Measurements from ENCODE around the gene SYT17.

SYT17 gene

DNA sequence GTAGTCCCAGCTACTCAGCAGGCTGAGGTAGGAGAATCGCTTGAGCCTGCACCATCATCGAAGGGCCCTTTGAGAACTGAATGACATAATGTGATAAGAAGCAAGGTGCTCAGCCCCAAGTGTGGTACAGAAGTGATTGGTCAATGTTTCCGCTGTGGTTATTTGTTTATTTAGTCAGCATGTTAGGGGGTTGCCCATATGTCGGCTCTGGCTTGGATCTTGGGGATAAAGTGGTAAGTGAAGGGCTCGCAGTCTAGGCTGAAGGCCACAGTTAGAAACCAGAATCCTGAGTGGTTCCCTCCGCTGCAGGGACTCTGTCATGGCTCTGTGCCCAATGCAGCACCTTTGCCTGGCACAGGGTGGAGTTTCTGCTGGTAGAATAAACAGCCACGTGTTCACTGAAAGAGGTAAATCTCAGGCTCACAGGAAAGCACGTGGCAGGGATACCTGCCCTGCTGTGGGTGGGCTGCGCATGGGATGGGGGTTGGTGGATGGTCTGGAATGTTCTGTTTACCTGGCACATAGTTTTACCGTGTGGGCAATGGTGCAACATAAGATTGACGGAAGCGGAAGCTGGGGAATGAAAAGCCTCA is 35.4 kb downstream of the SYT17 start:
- H3K27me3 Mint-ChIP-seq, result peaks cover 5% of the 10 kb centered on the region
- no peak overlapping the region for H3K27ac Mint-ChIP-seq
- no peaks in the 10 kb centered on the region for H3K36me3 Mint-ChIP-seq (ENCODE audit: low read depth)
- peaks cover 14% of the 10 kb centered on the region for H3K9me3 Mint-ChIP-seq
- H3K4me1 Mint-ChIP-seq (ENCODE audit: low read depth), result no peaks in the 10 kb centered on the region
- DNase-seq, result no peak
- H3K4me3 Mint-ChIP-seq, result no peak overlapping the region

DNA sequence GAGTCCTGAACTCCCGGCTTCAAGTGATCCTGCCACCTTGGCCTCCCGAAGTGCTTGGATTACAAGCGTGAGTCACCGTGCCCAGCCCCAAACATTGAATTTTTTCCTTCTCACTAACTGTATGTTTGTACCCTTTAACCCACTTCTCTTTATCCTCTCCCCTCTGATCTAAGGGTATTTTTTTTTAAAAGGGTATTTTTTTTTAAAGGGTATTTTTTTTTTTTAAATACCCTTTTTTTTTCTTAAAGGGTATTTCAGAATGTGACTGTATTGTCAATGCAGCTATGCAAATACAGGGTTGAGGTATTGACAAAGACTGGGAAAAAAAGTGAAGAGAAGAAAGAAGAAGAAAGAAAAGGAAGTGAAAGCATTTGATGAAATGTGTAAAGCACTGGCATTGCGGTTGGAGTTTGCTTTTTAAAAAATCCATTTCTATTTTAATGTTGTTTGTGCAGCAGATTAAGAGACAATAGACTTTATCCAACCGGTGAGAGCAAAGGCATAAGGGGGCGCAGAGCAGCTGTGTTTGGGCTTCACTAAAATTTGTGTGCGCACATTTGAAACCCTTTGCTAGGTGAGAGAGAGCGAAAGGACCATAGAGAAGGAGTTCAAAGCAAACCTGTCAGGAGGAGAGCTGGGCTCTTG is 42.4 kb downstream of the SYT17 start:
- no peak overlapping the region for H3K4me3 Mint-ChIP-seq
- DNase-seq, result no peak
- H3K27ac Mint-ChIP-seq, result no peak overlapping the region
- peaks cover 3% of the 10 kb centered on the region for H3K27me3 Mint-ChIP-seq
- H3K36me3 Mint-ChIP-seq (ENCODE audit: low read depth), result no peaks in the 10 kb centered on the region
- peaks cover 8% of the 10 kb centered on the region for H3K9me3 Mint-ChIP-seq
- no peaks in the 10 kb centered on the region for H3K4me1 Mint-ChIP-seq (ENCODE audit: low read depth)

DNA sequence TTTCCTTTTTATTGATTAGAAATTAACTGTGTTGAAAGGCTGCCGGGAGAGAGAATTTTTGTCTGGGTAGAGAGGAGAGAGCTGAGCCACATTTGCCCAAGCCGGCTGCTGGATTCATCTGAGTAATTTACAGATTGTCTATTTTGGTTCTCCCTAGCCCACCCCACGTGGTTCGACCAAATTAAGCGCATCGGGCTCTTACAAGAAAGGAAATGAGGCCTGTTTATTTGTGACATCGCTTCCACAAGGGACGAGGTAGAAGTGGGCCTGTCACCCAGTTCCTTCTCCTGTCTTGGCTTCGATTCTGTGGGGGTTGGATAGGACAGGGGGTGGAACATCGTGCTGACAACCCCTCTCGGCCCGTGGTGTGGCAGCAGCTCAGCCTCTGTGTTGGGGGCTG is 42.9 kb downstream of the SYT17 start:
- Mint-ChIP-seq H3K27ac (no peak overlapping the region), H3K36me3 (ENCODE audit: low read depth) (no peaks in the 10 kb centered on the region), H3K9me3 (peaks cover 8% of the 10 kb centered on the region), H3K4me3 (no peak overlapping the region), H3K4me1 (ENCODE audit: low read depth) (no peaks in the 10 kb centered on the region), H3K27me3 (peaks cover 3% of the 10 kb centered on the region)
- DNase-seq, result no peak

DNA sequence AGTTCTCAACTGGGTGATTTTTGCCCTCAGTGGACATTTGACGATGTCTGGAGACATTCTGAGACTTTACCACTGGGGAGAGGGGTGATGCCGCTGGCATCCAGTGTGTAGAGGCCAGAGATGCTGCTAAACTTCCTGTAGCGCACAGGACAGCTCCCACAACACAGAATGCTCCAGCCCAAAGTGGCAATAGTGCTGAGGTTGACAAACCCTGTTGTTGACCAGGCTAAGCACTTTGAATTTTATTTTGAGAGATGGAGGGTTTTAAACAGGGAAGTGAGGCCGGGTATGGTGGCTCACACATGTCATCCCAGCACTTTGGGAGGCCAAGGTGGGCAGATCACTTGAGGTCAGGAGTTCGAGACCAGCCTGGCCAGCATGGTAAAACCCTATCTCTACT is 44.0 kb downstream of the SYT17 start:
- H3K27ac Mint-ChIP-seq, result no peak overlapping the region
- DNase-seq, result no peak
- H3K4me1 Mint-ChIP-seq (ENCODE audit: low read depth), result no peaks in the 10 kb centered on the region
- peaks cover 8% of the 10 kb centered on the region for H3K9me3 Mint-ChIP-seq
- peaks cover 3% of the 10 kb centered on the region for H3K27me3 Mint-ChIP-seq
- no peak overlapping the region for H3K4me3 Mint-ChIP-seq
- H3K36me3 Mint-ChIP-seq (ENCODE audit: low read depth), result no peaks in the 10 kb centered on the region

DNA sequence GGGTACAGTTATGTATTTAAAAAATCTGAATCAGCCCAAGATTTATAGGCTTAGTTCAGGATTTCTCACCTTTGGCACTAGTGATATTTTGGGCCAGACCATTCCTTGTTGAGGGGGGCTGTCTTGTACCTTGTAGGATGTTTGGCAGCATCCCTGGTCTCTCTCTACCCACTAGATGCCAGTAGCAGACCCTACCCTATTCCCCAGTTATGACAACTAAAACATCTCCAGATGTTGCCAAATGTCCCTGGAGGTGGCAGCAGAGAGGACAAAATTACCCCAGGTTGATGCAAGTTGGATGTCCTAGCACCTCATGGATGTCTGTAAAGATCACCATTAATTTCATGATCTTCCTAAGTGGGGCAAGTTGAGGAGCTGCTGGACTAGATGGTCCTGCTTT is 45.8 kb downstream of the SYT17 start:
- no peak overlapping the region for H3K4me3 Mint-ChIP-seq
- DNase-seq, result no peak
- peaks cover 12% of the 10 kb centered on the region for H3K9me3 Mint-ChIP-seq
- no peaks in the 10 kb centered on the region for H3K36me3 Mint-ChIP-seq (ENCODE audit: low read depth)
- no peak overlapping the region for H3K27ac Mint-ChIP-seq
- H3K27me3 Mint-ChIP-seq, result peaks cover 3% of the 10 kb centered on the region
- no peaks in the 10 kb centered on the region for H3K4me1 Mint-ChIP-seq (ENCODE audit: low read depth)

DNA sequence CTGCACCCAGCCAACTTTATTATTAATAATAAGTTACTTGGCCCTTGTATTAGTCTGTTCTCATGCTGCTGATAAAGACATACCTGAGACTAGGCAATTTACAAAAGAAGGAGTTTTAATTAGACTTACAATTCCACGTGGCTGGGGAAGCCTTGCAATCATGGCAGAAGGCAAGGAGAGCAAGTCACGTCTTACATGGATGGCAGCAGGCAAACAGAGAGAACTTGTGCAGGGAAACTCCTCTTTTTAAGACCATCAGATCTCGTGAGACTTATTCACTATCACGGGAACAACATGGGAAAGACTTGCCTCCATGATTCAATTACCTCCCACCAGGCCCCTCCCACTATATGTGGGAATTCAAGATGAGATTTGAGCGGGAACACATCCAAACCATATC is 47.7 kb downstream of the SYT17 start:
- no peaks in the 10 kb centered on the region for H3K4me1 Mint-ChIP-seq (ENCODE audit: low read depth)
- H3K9me3 Mint-ChIP-seq, result peaks cover 12% of the 10 kb centered on the region
- no peaks in the 10 kb centered on the region for H3K36me3 Mint-ChIP-seq (ENCODE audit: low read depth)
- peaks cover 9% of the 10 kb centered on the region for H3K27me3 Mint-ChIP-seq
- DNase-seq, result no peak
- no peak overlapping the region for H3K27ac Mint-ChIP-seq
- no peak overlapping the region for H3K4me3 Mint-ChIP-seq

DNA sequence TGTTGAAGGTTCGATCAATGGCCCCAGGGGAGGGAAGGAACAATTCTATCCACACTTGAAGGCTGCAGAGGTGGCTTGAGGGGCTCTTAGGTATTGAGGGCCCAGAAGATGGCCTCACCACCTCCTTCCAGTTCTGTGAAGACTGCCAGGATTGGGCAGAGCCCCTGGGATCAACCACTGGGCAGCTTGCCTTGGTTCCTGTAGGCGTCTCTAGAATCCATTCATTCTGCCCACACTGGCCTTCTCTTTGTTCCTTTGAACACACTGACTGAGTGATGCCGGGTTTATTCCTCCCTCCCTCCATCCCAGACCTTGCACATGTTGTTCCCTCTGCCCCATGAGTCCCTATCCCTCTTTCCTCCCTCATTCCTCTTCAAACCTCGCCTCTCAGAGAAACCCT is 50.5 kb downstream of the SYT17 start:
- no peaks in the 10 kb centered on the region for H3K36me3 Mint-ChIP-seq (ENCODE audit: low read depth)
- peaks cover 4% of the 10 kb centered on the region for H3K9me3 Mint-ChIP-seq
- no peaks in the 10 kb centered on the region for H3K4me1 Mint-ChIP-seq (ENCODE audit: low read depth)
- H3K27ac Mint-ChIP-seq, result no peak overlapping the region
- H3K4me3 Mint-ChIP-seq, result no peak overlapping the region
- peaks cover 6% of the 10 kb centered on the region for H3K27me3 Mint-ChIP-seq
- DNase-seq, result no peak

DNA sequence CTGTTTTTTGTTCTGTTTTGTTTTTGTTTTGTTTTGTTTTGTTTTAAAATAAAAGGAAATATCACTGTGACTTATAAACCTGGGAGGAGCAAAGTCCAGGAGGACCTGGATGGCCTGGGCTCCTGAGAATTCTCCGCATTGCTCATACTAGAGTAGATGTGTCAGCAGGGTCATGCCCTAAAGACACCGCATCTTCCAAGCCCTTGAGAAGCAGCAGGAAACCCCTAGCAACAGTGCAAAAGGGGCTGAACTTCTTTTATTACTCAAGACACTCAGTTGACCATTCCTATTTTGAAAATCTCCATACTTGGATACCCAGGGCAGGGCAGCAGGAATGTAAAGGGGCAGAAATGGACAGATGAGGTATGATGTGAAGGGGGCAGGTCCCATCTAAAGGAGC is 51.8 kb downstream of the SYT17 start:
- Mint-ChIP-seq H3K27me3 (peaks cover 6% of the 10 kb centered on the region), H3K4me1 (ENCODE audit: low read depth) (no peaks in the 10 kb centered on the region), H3K27ac (no peak overlapping the region), H3K36me3 (ENCODE audit: low read depth) (no peaks in the 10 kb centered on the region), H3K9me3 (peaks cover 4% of the 10 kb centered on the region), H3K4me3 (no peak overlapping the region)
- DNase-seq, result no peak

DNA sequence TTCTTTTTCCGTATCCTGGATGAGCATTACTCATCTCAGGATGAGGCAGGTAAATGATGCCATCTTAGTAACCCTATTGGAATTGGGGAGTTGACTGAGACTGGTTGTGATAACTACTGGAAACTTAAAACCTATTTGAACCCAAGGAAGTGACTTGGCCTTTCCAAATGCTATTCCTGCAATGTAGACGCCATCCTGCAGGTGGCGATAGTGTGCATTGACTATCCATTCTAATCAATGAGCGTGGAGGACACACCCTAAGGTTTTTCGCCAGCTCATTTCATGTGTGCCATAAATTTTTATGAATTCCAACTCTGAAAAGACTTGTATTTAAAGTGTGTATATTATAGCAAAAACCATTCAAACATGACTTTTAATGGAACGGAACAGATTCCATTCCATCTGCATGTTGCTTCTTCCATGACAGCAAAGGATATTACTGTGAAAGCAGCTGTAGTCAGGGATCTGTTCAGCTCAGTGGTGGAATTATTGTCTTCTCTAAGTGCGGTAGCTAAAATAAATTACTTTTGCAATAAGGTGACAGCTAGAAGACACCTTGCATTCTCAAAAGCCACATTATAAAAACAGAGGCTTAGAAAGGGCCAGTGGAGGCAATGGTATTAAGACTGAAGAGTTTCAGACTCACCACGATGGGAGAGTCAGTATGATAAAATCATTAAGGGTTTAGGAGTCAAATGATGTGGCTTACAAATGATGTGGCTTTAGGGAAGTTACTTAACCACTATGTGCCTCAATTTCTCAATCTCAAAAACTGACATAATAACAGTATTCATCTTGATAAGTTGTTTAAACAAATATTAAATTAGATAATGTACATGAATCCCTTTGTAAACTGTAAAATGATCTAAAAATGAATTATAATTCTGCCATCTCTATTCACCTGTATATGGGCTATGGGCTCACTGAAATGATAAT is 55.5 kb downstream of the SYT17 start:
- Mint-ChIP-seq H3K27ac (no peak overlapping the region), H3K4me1 (ENCODE audit: low read depth) (no peaks in the 10 kb centered on the region), H3K4me3 (no peak overlapping the region), H3K9me3 (no peaks in the 10 kb centered on the region), H3K27me3 (peaks cover 6% of the 10 kb centered on the region), H3K36me3 (ENCODE audit: low read depth) (no peaks in the 10 kb centered on the region)
- DNase-seq, result peak; percentile 46

DNA sequence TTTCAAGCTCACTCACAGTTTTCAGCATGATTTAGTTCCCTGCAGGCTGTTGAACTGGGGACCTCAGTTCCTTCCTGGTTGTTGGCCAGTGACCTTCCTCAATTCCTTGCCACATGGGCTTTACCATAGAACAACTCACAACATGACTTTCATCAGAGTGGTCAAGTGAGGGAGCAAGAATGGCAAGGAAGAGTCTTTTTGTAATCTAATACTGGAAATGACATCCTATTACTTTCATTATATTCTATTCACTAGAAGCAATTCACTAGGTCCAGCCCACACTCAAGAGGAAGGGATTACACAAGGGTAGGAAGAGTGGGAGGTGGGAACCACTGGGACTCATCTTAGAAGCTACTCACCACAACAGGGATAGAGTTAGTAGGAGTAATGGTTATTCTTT is 57.6 kb downstream of the SYT17 start:
- no peaks in the 10 kb centered on the region for H3K9me3 Mint-ChIP-seq
- H3K4me1 Mint-ChIP-seq (ENCODE audit: low read depth), result no peaks in the 10 kb centered on the region
- peaks cover under 1% of the 10 kb centered on the region for H3K27me3 Mint-ChIP-seq
- no peak overlapping the region for H3K27ac Mint-ChIP-seq
- DNase-seq, result no peak
- no peaks in the 10 kb centered on the region for H3K36me3 Mint-ChIP-seq (ENCODE audit: low read depth)
- no peak overlapping the region for H3K4me3 Mint-ChIP-seq

DNA sequence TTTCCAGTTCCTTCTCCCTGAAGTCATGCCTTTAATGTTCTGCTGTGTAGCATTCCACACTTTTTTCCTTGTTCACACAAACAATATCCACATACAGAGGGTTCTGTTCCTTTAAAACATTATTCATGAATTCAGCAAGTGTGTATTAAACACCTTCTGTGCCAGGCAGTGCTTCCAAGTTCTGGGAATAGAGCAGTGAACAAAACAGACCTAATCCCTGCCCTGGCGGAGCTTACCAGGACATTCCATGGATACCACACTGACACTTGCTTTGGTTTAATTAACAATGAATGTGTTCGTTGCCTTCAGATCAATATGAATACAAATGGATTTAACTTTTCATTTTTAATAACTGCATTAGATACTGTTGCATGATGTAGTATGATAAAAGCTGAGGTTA is 59.6 kb downstream of the SYT17 start:
- no peak overlapping the region for H3K27ac Mint-ChIP-seq
- DNase-seq, result no peak
- H3K27me3 Mint-ChIP-seq, result no peaks in the 10 kb centered on the region
- no peaks in the 10 kb centered on the region for H3K36me3 Mint-ChIP-seq (ENCODE audit: low read depth)
- H3K4me1 Mint-ChIP-seq (ENCODE audit: low read depth), result no peaks in the 10 kb centered on the region
- no peaks in the 10 kb centered on the region for H3K9me3 Mint-ChIP-seq
- H3K4me3 Mint-ChIP-seq, result no peak overlapping the region

DNA sequence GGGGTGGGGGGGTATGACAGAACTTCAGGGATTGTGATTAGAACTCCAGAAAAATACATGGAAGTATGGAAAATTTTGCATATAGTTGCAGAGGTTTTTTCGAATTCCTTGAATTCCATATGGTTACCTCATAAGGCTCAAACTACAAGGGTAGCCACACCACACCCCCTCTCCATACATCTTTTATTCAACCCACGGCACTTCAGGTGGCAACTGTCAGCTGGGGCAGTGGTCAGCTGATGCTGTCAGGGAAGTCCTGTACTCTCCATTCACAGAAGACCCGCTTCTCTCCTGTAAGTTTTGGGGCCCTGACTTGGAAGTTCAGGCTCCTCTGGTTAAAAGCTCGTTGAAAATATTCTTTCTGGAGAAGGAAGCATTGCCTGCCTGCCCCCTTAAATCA is 60.0 kb downstream of the SYT17 start:
- Mint-ChIP-seq H3K36me3 (ENCODE audit: low read depth) (no peaks in the 10 kb centered on the region), H3K27me3 (no peaks in the 10 kb centered on the region), H3K4me1 (ENCODE audit: low read depth) (no peaks in the 10 kb centered on the region), H3K4me3 (no peak overlapping the region), H3K9me3 (no peaks in the 10 kb centered on the region), H3K27ac (no peak overlapping the region)
- DNase-seq, result no peak

DNA sequence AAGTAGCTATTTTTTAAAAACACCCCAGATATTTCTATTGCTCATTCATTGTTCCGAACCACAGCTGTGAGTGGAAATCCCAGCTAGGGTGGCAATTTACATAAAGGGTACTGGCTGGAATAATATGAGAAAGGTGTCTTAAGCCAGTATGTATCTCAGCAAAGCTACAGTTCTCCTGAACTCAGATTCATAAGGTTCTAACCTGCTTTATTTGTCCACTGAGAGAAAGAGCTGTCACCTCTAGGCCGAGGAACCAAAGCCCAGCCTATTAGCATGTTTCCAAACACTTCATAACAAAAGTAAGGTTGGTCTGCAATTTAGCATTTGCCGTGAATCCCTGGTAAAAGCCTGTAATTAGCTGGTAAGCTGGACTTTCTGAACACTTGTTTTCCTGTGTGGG is 60.5 kb downstream of the SYT17 start:
- Mint-ChIP-seq H3K27ac (no peak overlapping the region), H3K36me3 (ENCODE audit: low read depth) (no peaks in the 10 kb centered on the region), H3K9me3 (no peaks in the 10 kb centered on the region), H3K4me3 (no peak overlapping the region), H3K27me3 (no peaks in the 10 kb centered on the region), H3K4me1 (ENCODE audit: low read depth) (no peaks in the 10 kb centered on the region)
- no peak for DNase-seq

DNA sequence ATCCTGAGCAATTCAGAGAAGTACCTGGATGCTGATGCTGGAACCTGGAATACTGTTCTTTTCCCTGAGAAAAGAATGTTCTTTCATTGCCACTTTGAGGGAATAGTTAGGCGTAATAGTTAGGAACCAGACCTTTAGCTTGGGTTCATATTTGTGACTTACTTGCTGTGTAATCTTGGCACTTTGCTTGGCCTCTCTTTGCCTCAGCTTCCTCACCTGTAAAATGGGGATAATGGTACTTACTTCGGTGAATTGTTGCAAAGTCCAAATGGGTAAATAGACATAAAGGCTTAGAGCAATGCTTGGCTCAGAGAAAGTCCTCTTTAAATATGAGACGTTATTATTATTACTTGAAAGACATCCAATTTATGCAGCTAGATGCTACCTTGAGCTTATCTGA is 62.5 kb downstream of the SYT17 start:
- Mint-ChIP-seq H3K27ac (no peak overlapping the region), H3K36me3 (ENCODE audit: low read depth) (no peaks in the 10 kb centered on the region), H3K27me3 (no peaks in the 10 kb centered on the region), H3K4me3 (no peak overlapping the region), H3K9me3 (peaks cover 7% of the 10 kb centered on the region), H3K4me1 (ENCODE audit: low read depth) (no peaks in the 10 kb centered on the region)
- DNase-seq, result no peak

DNA sequence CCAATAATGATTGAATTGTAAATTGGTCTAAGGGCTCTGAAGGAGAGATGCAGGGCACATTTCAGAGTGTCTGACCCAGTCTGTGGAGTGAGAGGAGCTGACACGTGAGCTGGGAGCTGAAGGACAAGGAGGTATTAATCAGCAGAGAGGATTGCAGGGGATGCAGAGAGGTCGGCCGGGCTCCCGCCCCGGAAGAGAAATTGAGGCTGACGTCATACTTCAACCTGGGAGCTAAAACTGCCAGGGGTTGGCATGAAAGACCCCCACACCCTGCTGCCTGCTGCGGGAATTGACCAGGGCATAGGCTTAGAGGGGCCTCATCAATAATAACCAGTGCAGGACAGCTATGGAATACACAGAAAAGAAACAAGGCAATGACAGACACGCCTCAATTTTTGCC is 63.8 kb downstream of the SYT17 start:
- H3K27me3 Mint-ChIP-seq, result no peaks in the 10 kb centered on the region
- no peak for DNase-seq
- peaks cover 18% of the 10 kb centered on the region for H3K9me3 Mint-ChIP-seq
- no peaks in the 10 kb centered on the region for H3K4me1 Mint-ChIP-seq (ENCODE audit: low read depth)
- no peaks in the 10 kb centered on the region for H3K36me3 Mint-ChIP-seq (ENCODE audit: low read depth)
- H3K27ac Mint-ChIP-seq, result no peak overlapping the region
- H3K4me3 Mint-ChIP-seq, result no peak overlapping the region
